ENCODE measurements around the gene OR2T6.
"Not testable (repeated sequence)": the region's sequence is repeated elsewhere in the genome, so short reads cannot be mapped to it uniquely, and the experiment has no call there.

OR2T6 gene

GRCh38 chr1:248433811-248434415, 58.4 kb downstream of the OR2T6 start:
- not testable (repeated sequence) for DNase-seq (ENCODE audit: low read depth in 2 of 2)

- DNase-seq (ENCODE audit: low read depth in 2 of 2), result not testable (repeated sequence)
These were observed 59.4 kb downstream of the OR2T6 start for GRCh38 chr1:248434913-248435312.

- not testable (repeated sequence) for DNase-seq (ENCODE audit: low read depth in 2 of 2)
These were observed 60.8 kb downstream of the OR2T6 start for GRCh38 chr1:248436303-248436702.

DNA sequence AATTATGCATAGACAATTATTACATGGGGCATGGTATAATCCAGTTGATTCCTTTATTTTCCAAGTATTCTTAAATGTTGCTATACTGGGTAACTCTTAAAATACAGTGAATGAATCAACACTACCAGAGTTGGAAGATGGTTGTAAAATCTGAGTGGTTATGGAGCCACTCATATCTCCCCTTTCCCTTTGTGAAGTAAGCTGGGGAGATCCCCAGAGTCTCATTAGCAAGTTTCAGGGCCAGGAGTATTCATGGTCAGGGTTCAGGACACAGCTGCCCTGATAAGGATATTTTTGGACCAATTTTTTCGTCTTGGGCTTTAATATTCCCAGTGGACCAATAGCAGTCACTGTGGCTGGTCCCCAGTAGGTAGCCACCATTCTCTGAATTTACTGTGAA, 63.1 kb downstream of the OR2T6 start:
- not testable (repeated sequence) for DNase-seq (ENCODE audit: low read depth in 2 of 2)

- DNase-seq (ENCODE audit: low read depth in 2 of 2), result not testable (repeated sequence)
These were observed 63.7 kb downstream of the OR2T6 start for GRCh38 chr1:248439283-248439682.
